ENCODE results near the gene PEX14. TPM values are rescaled to one million over a fixed set of nuclear protein-coding genes. Genes with fewer than 3 reads are reported as not detected.

PEX14 gene
- total RNA-seq, 1 experiment from 2014 or later, result 29.3 TPM

GRCh38 chr1:10556430-10557005 is 81.8 kb downstream of the PEX14 start:
- BruUV-seq (replicated peaks), result no TSS peak

More at GRCh38 chr1:10556430-10557005, 81.8 kb downstream of the PEX14 start:
- Histone ChIP-seq H3K9ac (ENCODE audit: low read length) (no peak overlapping the region), H3K27ac (ENCODE audit: low read depth, low read length) (no peak overlapping the region), H3K9me3 (ENCODE audit: control insufficient read depth in 1 of 2, insufficient read depth in 1 of 2, low read depth in 1 of 2, low read length in 2 of 2) (no peaks in the 10 kb centered on the region), H3K4me2 (ENCODE audit: low read length) (no peak overlapping the region), H3K9me2 (ENCODE audit: insufficient read depth) (no peaks in the 10 kb centered on the region), H3K36me3 (ENCODE audit: control insufficient read depth in 1 of 2, insufficient read depth in 2 of 2, low read length in 2 of 2) (no peaks in the 10 kb centered on the region), H3K4me3 (replicated peaks in 1 of 2; ENCODE audit: low read depth in 1 of 2, low read length in 2 of 2) (no peak overlapping the region), H4K20me1 (ENCODE audit: insufficient read depth) (peaks cover 3% of the 10 kb centered on the region), H3K27me3 (ENCODE audit: insufficient read depth, low read length) (no peaks in the 10 kb centered on the region), H2AFZ (ENCODE audit: low read depth, low read length, poor library complexity, severe bottlenecking) (no peak overlapping the region), H3K79me2 (ENCODE audit: insufficient read depth, low read length) (peaks cover 20% of the 10 kb centered on the region), H3K4me1 (ENCODE audit: control insufficient read depth in 1 of 2, insufficient read depth in 2 of 2, low read length in 2 of 2) (peaks cover 0 to 8% of the 10 kb centered on the region in 2 experiments; a peak in 1 of 4 replicates)
- no peak for TF ChIP-seq ZBTB33 (IDR thresholded peaks at IDR 0.05; ENCODE audit: extremely low read depth, insufficient replicate concordance, low read length)
- TF ChIP-seq FOSL1 (IDR thresholded peaks at IDR 0.05; ENCODE audit: low read depth), result no peak
- TF ChIP-seq TCF7L2 (IDR thresholded peaks at IDR 0.05; ENCODE audit: borderline replicate concordance, extremely low read depth, insufficient read depth, insufficient read length), result no peak
- TF ChIP-seq CTCF (IDR thresholded peaks at IDR 0.05 in 2 of 3, conservative IDR thresholded peaks at IDR 0.05 in 1 of 3; ENCODE audit: borderline replicate concordance in 1 of 3, insufficient read depth in 1 of 3, low read depth in 2 of 3, low read length in 2 of 3), result no peak
- no peak for TF ChIP-seq ATF3 (IDR thresholded peaks at IDR 0.05)
- TF ChIP-seq POLR2A (IDR thresholded peaks at IDR 0.05; ENCODE audit: borderline replicate concordance, extremely low read depth, insufficient read depth, insufficient read length), result no peak
- TF ChIP-seq CBX3 (IDR thresholded peaks at IDR 0.05; ENCODE audit: low read depth), result no peak
- no peak for TF ChIP-seq SRF (IDR thresholded peaks at IDR 0.05; ENCODE audit: low read depth)
- TF ChIP-seq ELF1 (IDR thresholded peaks at IDR 0.05; ENCODE audit: borderline replicate concordance, low read depth), result no peak
- TF ChIP-seq MAX (IDR thresholded peaks at IDR 0.05), result no peak
- no peak for TF ChIP-seq SP1 (IDR thresholded peaks at IDR 0.05; ENCODE audit: low read depth)
- TF ChIP-seq REST (IDR thresholded peaks at IDR 0.05; ENCODE audit: low read depth), result no peak
- no peak for TF ChIP-seq JUND (IDR thresholded peaks at IDR 0.05)
- TF ChIP-seq CEBPB (IDR thresholded peaks at IDR 0.05; ENCODE audit: low read depth), result no peak
- no peak for TF ChIP-seq EGR1 (IDR thresholded peaks at IDR 0.05; ENCODE audit: low read depth)
- no peak for TF ChIP-seq EZH2phosphoT487 (IDR thresholded peaks at IDR 0.05; ENCODE audit: borderline replicate concordance)
- TF ChIP-seq SIN3A (IDR thresholded peaks at IDR 0.05; ENCODE audit: low read depth), result no peak
- no peak for TF ChIP-seq RAD21 (IDR thresholded peaks at IDR 0.05; ENCODE audit: low read depth)
- CTCF ChIA-PET, result no interaction called here
- DNase-seq (ENCODE audit: low read depth, low spot score), result no peak
- POLR2A ChIA-PET, result no interaction called here
- no peak for ATAC-seq
- intact Hi-C loops (cut with micrococcal nuclease), result no loop called here
- RAD21 ChIA-PET (ENCODE audit: low non-redundant PET in 1 of 2, low total read pairs in 2 of 2, uncharacterized antibody in 2 of 2, unreplicated experiment in 2 of 2), result no interaction called here
